MCF 10A (cell line): ENCODE results near the gene ZNF488. TPM values are rescaled to one million over a fixed set of nuclear protein-coding genes. Genes with fewer than 3 reads are reported as not detected.

ENCODE experiments used
- BruUV-seq: library from RNA; stranded (reverse); fragments of 400-500 nt; replicated peaks from 2 replicates; lab custom pipeline; 2021; lab: Mats Ljungman, UMichigan
- CTCF ChIA-PET: fragments of 300-600 bp; sonication (Branson Sonifier 250); formaldehyde crosslinking; extraction: SDS; loops from one replicate; lab custom pipeline; 2021; ENCODE audit warnings: antibody characterized with exemption, inconsistent platforms; lab: Yijun Ruan, JAX
- POLR2A ChIA-PET: fragments of 300-600, 350-650 bp; sonication (Branson Sonifier 250); formaldehyde crosslinking; extraction: SDS; loops from one replicate; lab custom pipeline; 2020; ENCODE audit warnings: antibody characterized with exemption, inconsistent platforms; lab: Yijun Ruan, JAX
- DNase-seq: peaks from one replicate; pipeline ENCODE4 v3.0.0-alpha.2; 2018; ENCODE audit not compliant: unreplicated experiment
- H3K27ac Mint-ChIP-seq: one replicate; pipeline ENCODE4 v1.8.0; 2022; ENCODE audit warnings: mild to moderate bottlenecking, low read depth, mixed read lengths; ENCODE audit not compliant: unreplicated experiment
- H3K27me3 Mint-ChIP-seq: one replicate; pipeline ENCODE4 v1.8.0; 2022; ENCODE audit warnings: mixed read lengths; ENCODE audit not compliant: insufficient read depth, unreplicated experiment
- H3K36me3 Mint-ChIP-seq: one replicate; pipeline ENCODE4 v1.8.0; 2022; ENCODE audit warnings: mild to moderate bottlenecking, moderate library complexity, mixed read lengths; ENCODE audit not compliant: insufficient read depth, unreplicated experiment
- H3K4me1 Mint-ChIP-seq: one replicate; pipeline ENCODE4 v1.8.0; 2022; ENCODE audit warnings: mixed read lengths; ENCODE audit not compliant: insufficient read depth, unreplicated experiment
- H3K4me3 Mint-ChIP-seq: one replicate; pipeline ENCODE4 v1.8.0; 2022; ENCODE audit warnings: mild to moderate bottlenecking, moderate library complexity, mixed read lengths; ENCODE audit not compliant: unreplicated experiment
- H3K9me3 Mint-ChIP-seq: one replicate; pipeline ENCODE4 v1.8.0; 2022; ENCODE audit warnings: mixed read lengths; ENCODE audit not compliant: unreplicated experiment
- intact Hi-C: fragments of 100-400 bp; cut with micrococcal nuclease; formaldehyde crosslinking; loops from 2 replicates; pipeline ENCODE4 v1.14.1; 2022
- total RNA-seq: library from RNA; stranded (reverse); gene quantifications from 2 replicates; pipeline ENCODE4 v1.2.3, GENCODE V29; 2022
- TF ChIP-seq, protein P1 (sequence below): fragments of 200-600 bp; IDR thresholded peaks from one replicate; pipeline ENCODE4 v1.8.0; 2022; ENCODE audit warnings: antibody characterized with exemption, mild to moderate bottlenecking; ENCODE audit not compliant: unreplicated experiment

The ZNF488 gene
- total RNA-seq, 1 experiment from 2014 or later: 0.12 TPM

GRCh38 chr10:47414752-47415519, 30.8 kb upstream of the ZNF488 start:
- ChIA-PET POLR2A (no interaction called here), CTCF (interaction anchor here (0.6 kb wide), 1 partner anchor 52 kb away, joined by 3 read pairs; no protein-coding TSS in a partner anchor)
- TF ChIP-seq, protein P1, sequence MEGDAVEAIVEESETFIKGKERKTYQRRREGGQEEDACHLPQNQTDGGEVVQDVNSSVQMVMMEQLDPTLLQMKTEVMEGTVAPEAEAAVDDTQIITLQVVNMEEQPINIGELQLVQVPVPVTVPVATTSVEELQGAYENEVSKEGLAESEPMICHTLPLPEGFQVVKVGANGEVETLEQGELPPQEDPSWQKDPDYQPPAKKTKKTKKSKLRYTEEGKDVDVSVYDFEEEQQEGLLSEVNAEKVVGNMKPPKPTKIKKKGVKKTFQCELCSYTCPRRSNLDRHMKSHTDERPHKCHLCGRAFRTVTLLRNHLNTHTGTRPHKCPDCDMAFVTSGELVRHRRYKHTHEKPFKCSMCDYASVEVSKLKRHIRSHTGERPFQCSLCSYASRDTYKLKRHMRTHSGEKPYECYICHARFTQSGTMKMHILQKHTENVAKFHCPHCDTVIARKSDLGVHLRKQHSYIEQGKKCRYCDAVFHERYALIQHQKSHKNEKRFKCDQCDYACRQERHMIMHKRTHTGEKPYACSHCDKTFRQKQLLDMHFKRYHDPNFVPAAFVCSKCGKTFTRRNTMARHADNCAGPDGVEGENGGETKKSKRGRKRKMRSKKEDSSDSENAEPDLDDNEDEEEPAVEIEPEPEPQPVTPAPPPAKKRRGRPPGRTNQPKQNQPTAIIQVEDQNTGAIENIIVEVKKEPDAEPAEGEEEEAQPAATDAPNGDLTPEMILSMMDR: no peak
- BruUV-seq: no TSS peak
- H3K36me3 Mint-ChIP-seq: no peaks in the 10 kb centered on the region
- no peak overlapping the region for H3K4me3 Mint-ChIP-seq
- intact Hi-C loops: no loop called here
- no peaks in the 10 kb centered on the region for H3K27me3 Mint-ChIP-seq
- no peaks in the 10 kb centered on the region for H3K9me3 Mint-ChIP-seq
- no peak overlapping the region for H3K27ac Mint-ChIP-seq
- peaks cover 6% of the 10 kb centered on the region for H3K4me1 Mint-ChIP-seq
- DNase-seq: no peak

DNA sequence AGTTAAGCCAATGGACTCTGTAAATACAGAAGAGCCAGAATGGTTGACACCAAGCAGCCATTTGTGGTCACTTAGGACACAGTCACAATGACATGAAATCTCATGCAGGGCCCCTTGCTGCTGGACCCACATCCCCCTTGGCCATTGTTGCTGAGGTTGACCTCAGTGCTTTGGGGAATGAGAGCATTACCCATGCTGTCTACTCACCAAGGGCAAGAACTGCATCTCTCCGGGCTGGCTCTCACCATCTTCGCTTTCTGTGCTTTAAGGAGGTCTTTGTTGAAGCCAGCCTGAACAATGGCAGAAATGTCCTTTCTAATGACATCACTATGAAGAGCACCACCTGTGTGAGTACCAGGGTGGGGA, 30.1 kb upstream of the ZNF488 start:
- Mint-ChIP-seq H3K9me3 (no peaks in the 10 kb centered on the region), H3K4me1 (peaks cover 6% of the 10 kb centered on the region), H3K27ac (no peak overlapping the region), H3K4me3 (no peak overlapping the region), H3K36me3 (no peaks in the 10 kb centered on the region), H3K27me3 (no peaks in the 10 kb centered on the region)
- intact Hi-C loops: no loop called here
- DNase-seq: no peak
- TF ChIP-seq, protein P1: no peak
- CTCF ChIA-PET: no interaction called here
- BruUV-seq: no TSS peak
- POLR2A ChIA-PET: no interaction called here

DNA sequence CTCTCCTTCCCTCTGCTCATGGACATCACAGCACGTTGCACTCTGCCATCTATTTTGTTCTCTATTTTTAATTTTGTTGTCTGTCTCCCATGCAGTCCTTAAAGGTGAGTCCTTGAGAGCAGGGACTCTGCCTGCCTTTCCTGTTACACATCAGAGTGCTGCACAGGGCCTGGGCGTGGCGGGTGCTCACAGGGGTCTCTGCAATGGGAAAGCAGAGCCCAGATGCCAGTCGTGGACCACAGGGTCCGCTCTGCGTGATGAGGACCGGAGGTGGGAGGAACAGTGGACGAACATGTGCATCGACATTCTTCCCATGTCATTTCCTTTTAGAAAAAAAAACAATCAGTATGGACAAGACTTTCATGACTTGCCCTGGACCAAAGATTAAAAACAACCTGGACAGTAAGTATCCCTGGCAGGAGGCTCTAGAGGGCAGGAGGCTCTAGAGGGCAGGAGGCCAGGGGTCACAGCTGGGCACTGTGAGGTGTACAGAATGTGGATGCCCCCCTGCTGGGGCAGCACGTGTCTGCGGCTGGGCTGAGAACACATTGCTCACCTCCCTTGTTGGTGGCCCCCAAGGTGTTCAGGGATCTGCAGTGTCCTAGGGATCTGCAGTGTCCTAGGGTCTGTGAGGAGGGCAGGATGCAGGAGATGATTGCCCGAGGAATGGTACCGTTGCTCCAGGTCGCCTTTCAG, 29.6 kb upstream of the ZNF488 start:
- intact Hi-C loops: no loop called here

GRCh38 chr10:47412869-47413268, 28.8 kb upstream of the ZNF488 start:
- no peaks in the 10 kb centered on the region for H3K36me3 Mint-ChIP-seq
- no peaks in the 10 kb centered on the region for H3K9me3 Mint-ChIP-seq
- CTCF ChIA-PET: no interaction called here
- intact Hi-C loops: no loop called here
- peaks cover 6% of the 10 kb centered on the region for H3K4me1 Mint-ChIP-seq
- TF ChIP-seq, protein P1: no peak
- no peak overlapping the region for H3K27ac Mint-ChIP-seq
- no TSS peak for BruUV-seq
- POLR2A ChIA-PET: no interaction called here
- no peak overlapping the region for H3K4me3 Mint-ChIP-seq
- no peaks in the 10 kb centered on the region for H3K27me3 Mint-ChIP-seq
- no peak for DNase-seq

More for the DNA sequence above, 29.6 kb upstream of the ZNF488 start:
- Mint-ChIP-seq H3K4me3 (no peak overlapping the region), H3K36me3 (no peaks in the 10 kb centered on the region), H3K4me1 (peaks cover 6% of the 10 kb centered on the region), H3K9me3 (no peaks in the 10 kb centered on the region), H3K27ac (no peak overlapping the region), H3K27me3 (no peaks in the 10 kb centered on the region)
- POLR2A ChIA-PET: no interaction called here
- no peak for DNase-seq
- TF ChIP-seq, protein P1: no peak
- CTCF ChIA-PET: no interaction called here
- no TSS peak for BruUV-seq
